GM19372 (cell line): ENCODE measurements around the gene FGR.

ENCODE experiments used
- ATAC-seq: cut with Tn5 transposase; IDR thresholded peaks from one replicate; pipeline ENCODE4 v1.9.1; 2021; ENCODE audit warnings: mild to moderate bottlenecking, low read depth, moderate library complexity; ENCODE audit not compliant: unreplicated experiment

FGR gene

DNA sequence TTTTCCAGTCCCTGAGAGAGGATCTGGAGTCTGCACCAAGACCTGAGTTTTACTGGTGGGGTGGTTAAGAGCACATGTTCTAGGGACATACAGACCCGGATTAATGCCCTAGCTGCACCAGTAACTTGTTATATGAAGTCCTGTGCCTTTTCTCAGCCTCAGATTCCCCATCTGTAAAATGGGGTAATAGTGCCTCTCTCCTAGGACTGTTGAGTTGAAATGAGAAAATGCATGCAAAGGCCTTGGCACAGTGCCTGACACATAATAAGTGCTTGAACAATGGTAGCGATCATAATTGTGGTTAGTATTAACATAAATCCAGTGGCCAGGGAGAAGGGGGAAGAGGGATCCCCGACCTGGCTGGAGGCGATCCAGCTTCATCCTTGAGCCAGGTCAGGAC is 43.4 kb downstream of the FGR start:
- no peak for ATAC-seq

GRCh38 chr1:27590917-27591508 is 44.0 kb downstream of the FGR start:
- ATAC-seq: no peak

GRCh38 chr1:27589841-27590426 is 45.1 kb downstream of the FGR start:
- ATAC-seq: no peak

DNA sequence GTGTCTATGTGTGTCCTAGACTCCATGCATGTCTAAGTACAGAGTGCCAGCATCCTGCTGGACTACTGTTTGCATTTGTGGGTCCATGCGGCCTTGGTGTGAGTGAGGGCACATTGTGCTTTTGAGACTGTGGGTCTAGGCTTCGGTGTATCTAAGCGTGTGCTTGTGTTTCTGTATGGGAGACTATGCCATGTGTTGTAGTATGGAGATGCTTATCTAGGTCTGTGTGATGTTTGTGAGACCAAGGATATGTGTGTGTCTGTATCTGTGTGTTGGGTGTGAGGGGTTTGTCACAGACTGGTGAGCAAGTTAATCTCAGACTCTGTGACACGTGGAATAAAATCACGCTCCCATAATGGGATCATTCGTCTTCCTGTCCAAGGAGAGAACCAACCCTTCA is 45.5 kb downstream of the FGR start:
- no peak for ATAC-seq

DNA sequence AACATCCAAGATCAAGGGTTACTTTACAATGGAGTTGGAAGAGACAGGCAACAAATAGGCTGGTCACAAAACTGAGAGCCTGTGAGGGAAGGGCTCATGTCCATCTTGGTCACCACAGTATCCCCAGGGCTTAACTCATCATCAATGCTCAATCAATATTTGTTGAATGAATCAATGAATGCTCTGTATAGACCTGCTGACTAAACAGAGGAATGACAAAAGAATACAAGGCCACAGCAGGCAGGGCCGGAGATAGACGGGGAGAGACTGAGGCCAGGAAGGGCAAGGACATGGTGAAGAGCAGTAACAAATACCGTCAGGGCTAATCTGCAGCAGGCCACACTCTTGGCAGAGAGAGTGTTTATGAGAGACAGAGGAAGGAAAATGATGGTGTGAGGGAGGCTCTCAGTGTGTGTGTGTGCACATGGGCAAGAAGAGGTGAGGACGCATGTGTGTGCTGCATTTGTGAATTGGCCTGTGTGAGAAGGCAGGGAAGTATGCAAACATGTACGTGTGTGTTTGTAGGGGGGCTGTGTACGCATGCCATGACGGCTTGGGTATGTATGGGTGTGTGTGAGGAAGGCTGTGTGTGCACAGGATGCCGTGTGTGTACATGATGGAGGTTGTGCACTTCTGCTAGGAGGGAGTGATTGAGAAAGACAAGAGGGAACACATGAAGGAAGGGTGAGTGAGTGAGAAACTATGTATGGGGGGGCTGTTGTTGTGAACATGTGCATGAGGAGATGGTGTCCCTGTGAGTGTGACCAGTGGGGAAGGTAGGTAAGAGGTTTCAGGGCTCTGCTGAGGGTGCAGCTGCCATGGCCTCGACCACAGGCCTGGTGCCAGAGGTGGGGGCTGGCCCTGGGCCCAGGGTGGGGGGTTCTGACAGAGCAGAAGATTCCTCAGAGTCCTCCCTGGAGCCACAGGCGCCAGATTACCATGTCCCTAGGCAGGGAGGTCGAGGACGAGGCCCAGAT is 46.4 kb downstream of the FGR start:
- no peak for ATAC-seq

DNA sequence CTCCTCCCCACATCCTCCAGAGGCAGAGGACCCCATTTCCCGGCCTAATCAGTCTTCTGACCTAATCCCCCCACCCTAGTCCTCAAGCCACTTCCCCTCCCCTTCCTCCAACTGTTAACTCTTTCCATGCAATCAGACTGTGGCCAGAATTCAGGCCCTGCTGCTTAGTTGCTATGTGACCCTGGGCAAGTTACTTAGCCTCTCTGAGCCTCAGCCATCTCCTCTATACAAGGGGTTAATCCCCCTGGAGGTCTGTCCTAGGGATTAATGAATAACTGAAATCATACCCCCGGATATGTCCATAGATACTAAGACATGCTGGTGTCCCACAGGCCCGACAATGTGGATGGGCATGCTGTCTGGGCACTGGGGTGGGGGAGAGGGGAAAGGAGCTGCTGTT is 49.3 kb downstream of the FGR start:
- ATAC-seq: no peak

DNA sequence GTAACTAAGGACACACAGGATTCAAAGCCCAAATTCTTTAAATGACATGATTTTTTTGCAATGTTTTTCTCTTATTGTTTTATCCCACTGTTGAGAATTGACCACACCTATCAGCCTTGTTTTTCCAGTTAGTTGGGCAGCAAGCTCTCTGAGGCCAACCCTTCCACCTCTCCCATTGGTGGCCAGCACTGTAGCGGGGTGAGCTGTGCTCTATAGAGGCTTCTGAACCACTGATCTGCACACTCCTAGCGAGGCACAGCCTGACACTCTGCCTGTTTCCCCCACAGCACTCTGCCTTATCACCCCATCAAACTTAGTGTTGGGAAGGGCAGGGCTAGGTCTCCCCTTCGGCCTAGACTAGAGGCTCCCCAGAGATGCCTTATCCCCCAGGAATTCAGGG is 50.5 kb downstream of the FGR start:
- ATAC-seq: no peak

DNA sequence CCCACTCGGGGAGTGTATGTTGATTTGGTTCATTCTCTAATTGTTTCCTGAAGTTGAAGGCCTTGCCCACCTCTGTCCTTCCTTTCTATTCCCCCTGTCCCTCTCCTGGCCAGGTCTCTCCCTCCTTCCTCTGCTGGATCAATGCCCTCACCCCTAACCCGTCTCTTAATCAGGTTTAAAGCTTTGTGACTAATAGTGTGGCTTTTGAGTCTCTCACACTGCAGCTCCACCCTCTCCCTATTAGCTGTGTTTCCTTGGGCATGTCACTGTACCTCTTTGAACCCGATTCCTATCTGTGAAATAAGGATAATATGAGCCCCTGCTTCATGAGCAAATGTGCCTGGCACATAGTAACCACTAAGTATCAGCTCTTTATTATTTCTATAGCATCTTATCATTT is 51.5 kb downstream of the FGR start:
- no peak for ATAC-seq

DNA sequence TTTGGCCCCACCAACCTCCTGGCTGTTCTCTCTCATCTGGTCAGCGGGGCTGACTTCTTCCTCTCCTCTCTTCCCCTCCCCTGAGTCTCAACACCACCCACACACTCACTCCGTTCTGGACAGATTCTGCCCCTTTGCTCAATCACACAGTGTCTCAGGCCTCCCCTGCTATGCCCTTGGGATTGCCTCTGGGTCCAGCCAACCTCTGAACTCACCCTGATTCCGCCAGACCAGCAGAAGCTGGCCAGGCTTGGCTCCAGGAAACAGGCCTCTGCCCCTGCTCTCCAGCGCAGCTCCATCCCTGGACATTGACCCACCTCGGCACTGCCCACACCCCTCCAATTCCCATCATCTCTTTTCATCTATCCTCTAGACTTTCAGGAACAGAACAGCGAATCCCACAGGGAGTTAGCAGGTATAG is 53.2 kb downstream of the FGR start:
- no peak for ATAC-seq

GRCh38 chr1:27577504-27578188 is 57.3 kb downstream of the FGR start:
- no peak for ATAC-seq

- no peak for ATAC-seq
Measured at GRCh38 chr1:27576806-27577227, 58.2 kb downstream of the FGR start.

DNA sequence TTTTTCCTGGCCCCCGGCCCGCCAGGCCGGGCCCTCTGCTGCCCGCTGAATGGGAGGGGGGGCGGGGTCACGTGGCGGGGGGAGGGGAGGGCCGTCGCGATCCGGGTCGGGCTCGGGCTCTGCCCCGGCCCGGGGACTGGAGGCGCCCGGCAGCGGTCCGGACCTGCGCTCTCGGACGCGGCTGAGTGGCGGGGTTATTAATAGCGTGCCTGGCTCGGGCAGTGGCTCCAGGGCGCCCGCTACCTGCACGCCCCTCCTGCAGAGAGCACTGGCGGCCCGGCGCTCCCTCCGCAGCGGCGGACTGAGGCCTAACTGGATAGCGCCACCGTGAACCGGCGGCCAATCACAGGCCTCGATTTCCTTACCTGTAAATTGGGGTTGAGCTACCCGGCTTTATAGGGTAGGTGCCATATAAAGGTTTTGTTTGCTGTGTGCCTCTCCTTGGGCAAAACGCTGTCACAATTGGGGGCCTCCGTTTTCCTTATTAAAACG is 59.1 kb downstream of the FGR start:
- no peak for ATAC-seq

DNA sequence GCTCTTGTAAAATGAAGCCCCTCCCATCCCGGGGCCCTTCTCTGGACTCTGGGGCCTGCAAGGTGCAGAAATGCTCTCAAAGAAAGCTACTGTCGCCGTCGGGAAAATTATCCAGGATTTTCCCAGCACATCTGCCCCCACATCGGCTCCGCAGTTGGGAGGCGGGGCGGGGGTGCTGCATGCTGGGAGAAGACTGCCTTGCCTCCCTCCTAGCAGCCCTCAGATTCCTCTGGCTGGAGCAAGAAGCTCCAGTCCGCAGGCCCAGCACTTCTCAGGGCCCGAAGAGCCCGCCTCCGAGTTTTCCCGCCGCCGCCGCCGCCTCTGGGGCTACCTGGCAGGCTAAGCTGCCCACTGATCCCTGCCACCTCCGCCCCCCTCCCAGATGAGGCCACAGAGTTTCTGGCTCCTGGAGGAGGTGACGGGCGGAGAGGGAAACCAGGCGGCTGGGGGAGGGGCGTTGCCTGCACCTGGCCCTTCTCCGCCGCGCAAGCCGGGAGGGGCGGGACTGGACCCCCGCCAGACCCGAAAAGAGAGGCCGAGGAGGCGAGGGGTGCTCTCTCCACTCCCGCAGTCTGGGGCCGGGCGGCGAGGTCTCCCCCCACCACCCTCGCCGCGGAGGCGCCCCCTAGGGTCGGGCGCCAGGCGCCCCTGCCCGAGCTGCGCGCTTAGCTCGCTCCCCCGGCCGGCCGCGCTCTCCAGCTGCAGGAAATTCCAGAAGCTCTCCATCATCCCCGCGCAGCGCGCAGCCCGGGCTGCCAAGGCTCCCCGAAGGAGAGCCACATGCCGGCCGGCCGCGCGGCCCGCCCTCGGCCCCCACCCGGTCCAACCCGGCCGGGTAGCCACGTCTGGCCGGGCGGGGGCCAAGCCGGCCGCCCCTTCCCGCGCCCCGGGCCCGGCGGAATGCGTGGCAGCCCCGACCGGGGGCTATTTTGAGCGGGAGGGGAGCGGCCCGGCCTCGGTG is 59.8 kb downstream of the FGR start:
- no peak for ATAC-seq

DNA sequence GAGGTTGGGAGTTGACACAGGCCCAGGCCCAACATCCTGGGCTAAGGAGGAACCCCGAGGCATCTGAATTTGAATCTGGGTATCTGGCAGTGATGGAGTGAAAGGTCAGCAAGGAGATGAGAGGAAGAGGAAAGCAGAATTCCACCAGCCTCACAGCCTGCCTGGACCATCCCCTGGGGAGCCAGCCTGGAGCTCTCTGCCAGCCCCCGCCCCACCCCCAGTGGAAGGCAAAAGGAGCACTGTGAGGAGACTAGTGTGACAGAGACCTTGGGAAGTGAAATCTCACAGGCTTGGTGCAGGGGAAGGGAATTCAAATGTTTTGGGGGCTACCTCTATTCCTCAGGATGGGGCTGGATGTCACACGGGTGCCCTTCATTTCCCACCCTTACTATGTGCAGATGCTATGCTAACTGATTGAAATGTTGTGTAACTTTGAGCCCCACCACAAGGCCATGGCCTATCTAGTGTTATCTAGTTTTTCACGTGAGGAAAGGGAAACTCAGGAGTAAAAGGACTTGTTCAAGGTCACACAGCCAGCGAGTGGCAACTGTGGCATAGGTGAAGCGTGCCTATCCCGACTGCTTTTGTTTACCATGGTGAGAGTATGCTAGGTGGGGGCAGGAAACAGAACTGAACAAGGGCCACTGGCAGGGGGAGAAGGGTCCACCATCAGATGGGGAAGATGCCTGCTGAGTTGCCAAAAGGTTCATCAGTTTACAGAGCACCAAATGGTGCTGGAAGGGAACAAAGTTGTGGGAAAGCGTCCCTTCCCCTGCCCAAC is 60.8 kb downstream of the FGR start:
- ATAC-seq: no peak

DNA sequence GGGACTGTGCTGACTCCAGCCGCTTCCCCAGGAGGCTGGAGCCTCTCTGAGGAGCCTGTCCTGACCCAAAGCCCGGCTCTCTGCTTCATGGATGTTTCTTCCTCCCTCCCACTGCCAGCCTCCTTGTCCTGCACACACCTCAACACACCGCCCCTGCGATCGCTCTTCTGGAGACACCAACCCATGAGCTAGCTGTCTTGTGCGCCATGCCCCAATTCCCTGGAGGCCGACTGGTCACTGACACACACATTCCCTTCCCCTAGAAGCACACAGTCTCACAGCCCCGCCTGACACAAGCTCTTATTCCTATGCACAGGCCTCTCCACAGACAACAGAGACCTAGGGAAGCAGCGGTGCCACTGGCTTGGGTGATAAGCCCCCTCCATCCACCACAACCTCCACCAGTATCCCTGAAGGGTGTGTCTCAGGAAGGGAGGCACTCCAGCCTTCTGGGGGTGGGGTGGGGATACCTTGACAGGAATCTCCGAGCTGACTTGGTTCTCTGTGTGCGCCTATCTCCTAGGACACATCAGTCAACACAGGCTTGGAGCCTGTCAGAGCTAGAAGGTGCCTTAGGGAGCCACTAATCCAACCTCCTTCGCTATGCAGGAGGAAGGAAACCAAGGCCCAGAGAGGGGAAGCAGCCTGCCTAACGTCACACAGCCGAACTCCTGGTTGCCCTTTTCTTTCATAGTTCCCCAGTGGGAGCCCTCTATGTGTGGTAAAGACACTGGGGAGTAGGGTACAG is 62.1 kb downstream of the FGR start:
- ATAC-seq: no peak

GRCh38 chr1:27572019-27572678 is 62.8 kb downstream of the FGR start:
- ATAC-seq: no peak

- ATAC-seq: no peak
Measured at GRCh38 chr1:27571439-27572018, 63.5 kb downstream of the FGR start.
